Ascending aorta (tissue), 2 donors: ENCODE measurements around the gene ETV6. TPM values are rescaled to one million over a fixed set of nuclear protein-coding genes. Genes with fewer than 3 reads are reported as not detected.
A peak's percentile ranks its signal among the peaks of the same experiment; 100 is the strongest.

Source experiments
- DNase-seq, 2 donors: peaks; one replicate each; pipeline ENCODE4 v3.0.0-alpha.2; 2019; ENCODE audit warnings: low spot score in 2 of 2
- H3K27ac ChIP-seq, 2 donors: fragments of 200-600 bp; sonication (generic); one replicate each; pipeline ENCODE4 v1.5.1; 2016 to 2017; ENCODE audit warnings: mild to moderate bottlenecking in 1 of 2
- H3K27me3 ChIP-seq: fragments of 200-600 bp; sonication (generic); one replicate; pipeline ENCODE4 v1.5.1; 2017
- H3K36me3 ChIP-seq, 2 donors: fragments of 200-600 bp; sonication (generic); one replicate each; pipeline ENCODE4 v1.5.1; 2016
- H3K4me1 ChIP-seq, 2 donors: fragments of 200-600 bp; sonication (generic); one replicate each; pipeline ENCODE4 v1.5.1; 2016 to 2017; ENCODE audit warnings: mild to moderate bottlenecking in 1 of 2
- H3K4me3 ChIP-seq, 2 donors: fragments of 200-600 bp; sonication (generic); one replicate each; pipeline ENCODE4 v1.5.1; 2016 to 2017; ENCODE audit warnings: mild to moderate bottlenecking in 1 of 2
- H3K9me3 ChIP-seq, 2 donors: fragments of 200-600 bp; sonication (generic); one replicate each; pipeline ENCODE4 v1.5.1; 2016
- CTCF ChIP-seq, 3 experiments: fragments of 200-600 bp in 2 of 3; fragments of 450-650 bp in 1 of 3; sonication (generic) in 2 of 3; IDR thresholded peaks; one replicate each; pipeline ENCODE4 v1.5.1; 2016 to 2019; ENCODE audit warnings: antibody characterized with exemption in 3 of 3, mild to moderate bottlenecking in 1 of 3, moderate library complexity in 1 of 3
- intact Hi-C: fragments of 100-400 bp; cut with DNase I; formaldehyde crosslinking; loops from one replicate; pipeline ENCODE4 v1.15.1; 2023
- total RNA-seq: library from RNA; depleted of rRNA; stranded (reverse); fragments of >200 nt; gene quantifications from one replicate; pipeline ENCODE4 v1.1.0, GENCODE V29; 2016

The ETV6 gene
- total RNA-seq, result 21.6 TPM

GRCh38 chr12:11649413-11650285 is at the start of gene ETV6:
TSS of gene ETV6 (plus strand) at chr12:11649674. CDS start at chr12:11650128, 454 bp downstream.
- Histone ChIP-seq H3K27me3 (no peaks in the 10 kb centered on the region), H3K4me3 (peak within 1 kb of the TSS; percentile 73 to 89), H3K27ac (peak within 1 kb of the TSS; percentile 85 to 95), H3K4me1 (peaks cover 3 to 10% of the 10 kb centered on the region in 2 donors), H3K36me3 (no peaks in the 10 kb centered on the region), H3K9me3 (no peaks in the 10 kb centered on the region)
- DNase-seq, result peak in 1 of 2 donors; percentile 90
- no peak for TF ChIP-seq CTCF (IDR thresholded peaks at IDR 0.05)
- intact Hi-C loops, result loop anchor here (2.0 to 10.0 kb wide), 6 partner anchors 45 to 383 kb away; no protein-coding TSS in a partner anchor

GRCh38 chr12:11600199-11600598 is 49.3 kb upstream of the ETV6 start:
- Histone ChIP-seq H3K27ac (no peak overlapping the region), H3K36me3 (no peaks in the 10 kb centered on the region), H3K9me3 (no peaks in the 10 kb centered on the region), H3K27me3 (no peaks in the 10 kb centered on the region), H3K4me1 (peaks cover 0 to 2% of the 10 kb centered on the region in 2 donors), H3K4me3 (no peak overlapping the region)
- intact Hi-C loops, result no loop called here
- DNase-seq, result no peak
- no peak for TF ChIP-seq CTCF (IDR thresholded peaks at IDR 0.05)

GRCh38 chr12:11601647-11602046 is 47.8 kb upstream of the ETV6 start:
- intact Hi-C loops, result no loop called here
- no peak for TF ChIP-seq CTCF (IDR thresholded peaks at IDR 0.05)
- no peaks in the 10 kb centered on the region for H3K36me3 ChIP-seq
- no peaks in the 10 kb centered on the region for H3K9me3 ChIP-seq
- no peak overlapping the region for H3K4me3 ChIP-seq
- no peak for DNase-seq
- peaks cover 0 to 4% of the 10 kb centered on the region in 2 donors for H3K4me1 ChIP-seq
- peak overlapping the region in 1 of 2 donors; percentile 8 for H3K27ac ChIP-seq
- H3K27me3 ChIP-seq, result no peaks in the 10 kb centered on the region

GRCh38 chr12:11607313-11608081 is 42.0 kb upstream of the ETV6 start:
- peak overlapping the region; percentile 11 to 52 for H3K27ac ChIP-seq
- H3K4me1 ChIP-seq, result peaks cover 0 to 7% of the 10 kb centered on the region in 2 donors
- H3K27me3 ChIP-seq, result no peaks in the 10 kb centered on the region
- H3K9me3 ChIP-seq, result no peaks in the 10 kb centered on the region
- no peak for TF ChIP-seq CTCF (IDR thresholded peaks at IDR 0.05)
- intact Hi-C loops, result no loop called here
- no peak for DNase-seq
- H3K4me3 ChIP-seq, result peak overlapping the region in 1 of 2 donors; percentile 1
- H3K36me3 ChIP-seq, result no peaks in the 10 kb centered on the region

- H3K27ac ChIP-seq, result no peak overlapping the region
- no peaks in the 10 kb centered on the region for H3K9me3 ChIP-seq
- peaks cover 0 to 7% of the 10 kb centered on the region in 2 donors for H3K4me1 ChIP-seq
- no peaks in the 10 kb centered on the region for H3K27me3 ChIP-seq
- no peak overlapping the region for H3K4me3 ChIP-seq
- no peaks in the 10 kb centered on the region for H3K36me3 ChIP-seq
- intact Hi-C loops, result no loop called here
- DNase-seq, result no peak
- TF ChIP-seq CTCF (IDR thresholded peaks at IDR 0.05), result no peak
These were observed 40.4 kb upstream of the ETV6 start for GRCh38 chr12:11609045-11609444.
